ENCODE data around the gene CELSR2.
"Not testable (repeated sequence)": the region's sequence is repeated elsewhere in the genome, so short reads cannot be mapped to it uniquely, and the experiment has no call there.

CELSR2 gene

DNA sequence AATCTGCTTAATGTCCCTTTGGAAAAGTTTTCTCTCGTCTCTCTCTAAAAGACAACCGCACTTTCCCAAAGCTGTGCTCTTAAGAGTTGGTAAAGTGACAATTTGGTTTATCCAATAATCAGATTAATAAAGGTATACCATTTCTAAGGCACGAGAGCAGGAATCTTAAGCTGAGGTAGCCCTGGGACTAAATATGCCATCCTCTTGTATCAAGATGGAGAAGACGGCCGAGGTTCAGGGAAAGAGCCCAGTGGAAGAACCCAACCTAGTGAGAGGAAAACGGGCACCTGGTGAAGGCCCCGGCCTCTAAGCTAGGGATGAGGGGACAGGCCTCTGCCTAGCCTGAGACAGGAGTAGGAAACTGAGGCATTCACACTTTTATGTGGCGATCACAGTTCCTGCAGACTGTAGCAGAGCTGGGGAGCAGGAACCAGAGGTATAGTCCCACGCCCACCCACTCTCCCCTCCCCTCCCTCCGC, 36.0 kb upstream of the CELSR2 start:
- H3K9ac ChIP-seq (ENCODE audit: low read depth in 1 of 2, low read length in 2 of 2) = peak overlapping the region; percentile 63 to 86
- peaks cover 26 to 40% of the 10 kb centered on the region in 2 donors for H3K4me1 ChIP-seq (ENCODE audit: control insufficient read depth in 1 of 2, insufficient read depth in 2 of 2, low read length in 2 of 2)
- no peaks in the 10 kb centered on the region for H3K27me3 ChIP-seq (ENCODE audit: control insufficient read depth in 1 of 2, insufficient read depth in 2 of 2, low read length in 2 of 2)
- peak overlapping the region; percentile 5 for H3K27ac ChIP-seq (ENCODE audit: low read depth, low read length)
- peak overlapping the region; percentile 91 to 96 for H3K4me3 ChIP-seq (ENCODE audit: low read depth in 1 of 2, low read length in 2 of 2)
- H3K36me3 ChIP-seq (ENCODE audit: control insufficient read depth in 1 of 2, insufficient read depth in 2 of 2, low read length in 2 of 2) = no peaks in the 10 kb centered on the region
- no peaks in the 10 kb centered on the region for H3K9me3 ChIP-seq (ENCODE audit: control insufficient read depth in 1 of 2, low read length in 2 of 2)

DNA sequence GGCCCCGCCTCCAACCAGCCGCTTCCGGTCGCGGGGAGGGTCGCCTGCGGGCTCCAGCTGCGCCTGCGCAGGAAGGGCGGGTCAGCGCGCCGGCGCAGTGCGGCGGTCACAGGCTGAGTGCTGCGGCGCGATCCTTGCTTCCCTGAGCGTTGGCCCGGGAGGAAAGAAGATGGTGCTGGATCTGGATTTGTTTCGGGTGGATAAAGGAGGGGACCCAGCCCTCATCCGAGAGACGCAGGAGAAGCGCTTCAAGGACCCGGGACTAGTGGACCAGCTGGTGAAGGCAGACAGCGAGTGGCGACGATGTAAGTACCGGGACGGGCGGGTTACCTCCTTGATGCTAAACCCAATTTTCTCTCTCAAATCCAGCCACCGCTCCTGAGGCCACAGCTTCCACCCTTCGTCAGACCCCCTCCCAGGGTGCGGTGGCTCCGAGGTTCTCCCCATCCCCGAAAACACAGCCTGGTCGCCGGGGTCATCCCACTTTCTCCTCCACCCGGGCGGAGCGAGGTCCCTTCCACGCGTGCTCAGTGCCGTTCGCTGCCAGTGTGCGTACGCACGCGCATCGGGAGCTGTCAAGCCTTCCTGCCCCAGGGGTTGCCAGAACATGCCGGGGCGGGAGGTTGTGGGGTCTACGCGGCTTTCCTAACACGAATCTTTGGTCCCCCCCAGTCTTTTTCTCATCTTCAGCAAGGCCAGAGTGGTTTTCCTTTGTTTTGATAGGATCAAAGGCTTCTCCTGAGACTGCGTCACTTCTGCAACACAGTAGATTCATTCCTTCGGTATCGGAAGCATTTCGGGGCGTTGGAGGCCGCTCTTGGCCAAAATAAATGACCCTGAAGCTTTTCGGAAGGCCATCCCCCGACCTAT, 35.3 kb upstream of the CELSR2 start, which contains the start of gene SARS1:
Gene SARS1 (plus strand): TSS at position 95 of the 870 bp plus-strand sequence. CDS start 75 bp downstream, at position 170.
- H3K9me3 ChIP-seq (ENCODE audit: control insufficient read depth in 1 of 2, low read length in 2 of 2) = no peaks in the 10 kb centered on the region
- H3K27ac ChIP-seq (ENCODE audit: low read depth, low read length) = peak within 1 kb of the TSS; percentile 73
- H3K4me1 ChIP-seq (ENCODE audit: control insufficient read depth in 1 of 2, insufficient read depth in 2 of 2, low read length in 2 of 2) = peaks cover 24 to 36% of the 10 kb centered on the region in 2 donors
- H3K36me3 ChIP-seq (ENCODE audit: control insufficient read depth in 1 of 2, insufficient read depth in 2 of 2, low read length in 2 of 2) = no peaks in the 10 kb centered on the region
- H3K9ac ChIP-seq (ENCODE audit: low read depth in 1 of 2, low read length in 2 of 2) = peak within 1 kb of the TSS; percentile 86 to 87
- peak within 1 kb of the TSS; percentile 91 to 96 for H3K4me3 ChIP-seq (ENCODE audit: low read depth in 1 of 2, low read length in 2 of 2)
- H3K27me3 ChIP-seq (ENCODE audit: control insufficient read depth in 1 of 2, insufficient read depth in 2 of 2, low read length in 2 of 2) = no peaks in the 10 kb centered on the region

DNA sequence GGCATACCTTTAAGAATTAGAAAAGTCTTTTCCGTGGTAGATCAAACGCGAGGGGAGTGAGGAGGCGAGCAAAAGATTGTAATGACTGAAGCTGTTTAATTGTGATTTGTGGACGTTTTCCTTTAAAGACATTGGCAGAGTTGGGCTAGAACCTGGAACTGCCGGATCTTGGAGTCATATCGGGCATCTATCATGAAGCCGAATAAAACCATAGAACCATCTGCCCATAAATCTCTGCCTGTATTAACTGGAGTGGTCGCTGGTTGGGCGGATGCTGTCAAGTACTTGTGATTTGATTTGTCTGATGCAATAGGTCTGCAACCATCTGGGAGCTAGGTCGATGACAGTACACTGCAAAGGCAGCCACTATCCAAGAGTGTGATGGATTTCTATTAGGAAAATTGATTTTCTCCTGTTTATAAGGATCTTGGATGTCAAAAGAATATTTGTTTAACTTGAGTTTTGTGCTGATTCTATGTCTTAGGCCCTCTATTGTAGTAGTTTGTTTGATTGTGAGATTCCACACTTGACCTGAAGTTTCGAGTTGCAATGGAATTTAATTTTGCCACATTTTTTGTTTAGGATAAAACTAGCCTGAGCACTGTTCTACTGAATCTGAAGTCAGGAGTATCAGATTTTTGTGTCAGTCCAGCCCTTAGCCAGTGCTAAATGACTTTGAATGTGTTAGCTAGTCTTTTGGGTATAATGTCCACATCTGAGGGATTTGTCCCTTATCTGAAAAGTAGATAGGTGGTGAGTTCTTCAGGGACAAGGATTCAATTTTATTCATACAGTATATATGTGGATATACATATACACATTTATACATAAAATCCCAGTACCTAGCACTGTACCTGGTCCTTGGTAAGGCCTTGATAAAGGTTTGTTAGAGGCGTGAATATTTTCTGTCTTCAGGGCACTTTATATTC, 34.4 kb upstream of the CELSR2 start:
- Histone ChIP-seq H3K4me3 (ENCODE audit: low read depth in 1 of 2, low read length in 2 of 2) (peak overlapping the region; percentile 91 to 96), H3K4me1 (ENCODE audit: control insufficient read depth in 1 of 2, insufficient read depth in 2 of 2, low read length in 2 of 2) (peaks cover 16 to 29% of the 10 kb centered on the region in 2 donors), H3K9me3 (ENCODE audit: control insufficient read depth in 1 of 2, low read length in 2 of 2) (no peaks in the 10 kb centered on the region), H3K27ac (ENCODE audit: low read depth, low read length) (peak overlapping the region; percentile 73), H3K36me3 (ENCODE audit: control insufficient read depth in 1 of 2, insufficient read depth in 2 of 2, low read length in 2 of 2) (no peaks in the 10 kb centered on the region), H3K9ac (ENCODE audit: low read depth in 1 of 2, low read length in 2 of 2) (peak overlapping the region; percentile 86 to 87), H3K27me3 (ENCODE audit: control insufficient read depth in 1 of 2, insufficient read depth in 2 of 2, low read length in 2 of 2) (no peaks in the 10 kb centered on the region)

DNA sequence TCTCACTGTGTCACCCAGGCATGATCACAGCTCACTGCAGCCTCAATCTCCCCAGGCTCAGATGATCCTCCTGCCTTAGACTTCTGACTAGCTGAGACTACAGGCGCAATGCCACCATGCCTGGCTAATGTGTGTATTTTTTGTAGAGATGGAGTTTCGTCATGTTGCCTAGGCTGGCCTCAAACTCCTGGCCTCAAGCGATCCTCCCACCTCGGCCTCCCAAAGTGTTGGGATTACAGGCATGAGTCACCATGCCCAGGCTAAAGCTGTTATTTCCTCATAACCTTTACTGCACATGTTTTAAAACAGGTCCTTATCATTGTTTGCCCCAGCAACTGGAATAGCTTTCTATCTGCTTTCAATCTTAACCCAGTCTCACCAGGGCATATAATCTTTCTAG, 32.7 kb upstream of the CELSR2 start:
- Histone ChIP-seq H3K27me3 (ENCODE audit: control insufficient read depth in 1 of 2, insufficient read depth in 2 of 2, low read length in 2 of 2) (no peaks in the 10 kb centered on the region), H3K27ac (ENCODE audit: low read depth, low read length) (no peak overlapping the region), H3K4me3 (ENCODE audit: low read depth in 1 of 2, low read length in 2 of 2) (no peak overlapping the region), H3K4me1 (ENCODE audit: control insufficient read depth in 1 of 2, insufficient read depth in 2 of 2, low read length in 2 of 2) (peaks cover 16 to 29% of the 10 kb centered on the region in 2 donors), H3K9ac (ENCODE audit: low read depth in 1 of 2, low read length in 2 of 2) (no peak overlapping the region), H3K9me3 (ENCODE audit: control insufficient read depth in 1 of 2, low read length in 2 of 2) (no peaks in the 10 kb centered on the region), H3K36me3 (ENCODE audit: control insufficient read depth in 1 of 2, insufficient read depth in 2 of 2, low read length in 2 of 2) (no peaks in the 10 kb centered on the region)

DNA sequence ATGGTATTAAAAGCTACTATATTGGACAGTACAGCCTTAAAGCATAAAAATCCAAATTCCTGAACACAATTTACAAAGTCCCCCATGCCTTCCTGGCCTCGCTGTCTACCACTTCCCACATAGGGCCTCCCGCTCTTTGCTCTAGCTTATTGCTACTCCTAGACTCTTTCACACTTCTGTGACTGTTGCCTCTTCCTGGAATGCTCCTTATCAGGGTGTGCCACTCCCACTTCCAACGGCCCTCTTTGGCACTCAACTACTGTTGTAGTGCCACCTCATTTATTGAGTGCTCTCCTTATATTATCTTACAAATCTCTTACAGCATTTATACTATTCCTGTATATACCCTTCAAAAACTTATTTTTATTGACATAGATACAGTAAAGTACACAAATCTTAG, 30.8 kb upstream of the CELSR2 start:
- Histone ChIP-seq H3K9ac (ENCODE audit: low read depth in 1 of 2, low read length in 2 of 2) (no peak overlapping the region), H3K27me3 (ENCODE audit: control insufficient read depth in 1 of 2, insufficient read depth in 2 of 2, low read length in 2 of 2) (no peaks in the 10 kb centered on the region), H3K27ac (ENCODE audit: low read depth, low read length) (no peak overlapping the region)

DNA sequence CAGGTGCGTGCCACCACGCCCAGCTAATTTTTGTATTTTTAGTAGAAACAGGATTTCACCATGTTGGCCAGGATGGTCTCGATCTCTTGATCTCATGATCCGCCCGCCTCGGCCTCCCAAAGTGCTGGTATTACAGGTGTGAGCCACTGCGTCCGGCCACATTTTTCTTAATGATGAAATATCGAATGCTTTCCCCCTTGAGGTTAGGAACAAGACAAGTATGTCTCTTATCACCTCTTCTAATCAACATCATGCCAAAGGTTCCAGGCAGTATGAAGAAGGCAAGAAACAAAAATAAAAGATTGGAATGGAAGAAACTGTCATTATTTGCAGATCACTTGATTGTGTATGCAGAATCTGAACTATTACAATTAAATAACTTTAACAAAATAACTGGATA, 28.1 kb upstream of the CELSR2 start:
- H3K27ac ChIP-seq (ENCODE audit: low read depth, low read length); H3K4me1 ChIP-seq (ENCODE audit: control insufficient read depth in 1 of 2, insufficient read depth in 2 of 2, low read length in 2 of 2); H3K27me3 ChIP-seq (ENCODE audit: control insufficient read depth in 1 of 2, insufficient read depth in 2 of 2, low read length in 2 of 2); H3K4me3 ChIP-seq (ENCODE audit: low read depth in 1 of 2, low read length in 2 of 2); H3K9ac ChIP-seq (ENCODE audit: low read depth in 1 of 2, low read length in 2 of 2); H3K9me3 ChIP-seq (ENCODE audit: control insufficient read depth in 1 of 2, low read length in 2 of 2): not testable (repeated sequence)
- peaks cover 0 to 21% of the 10 kb centered on the region in 2 donors for H3K36me3 ChIP-seq (ENCODE audit: control insufficient read depth in 1 of 2, insufficient read depth in 2 of 2, low read length in 2 of 2)

More for the DNA sequence above, 30.8 kb upstream of the CELSR2 start:
- H3K4me3 ChIP-seq (ENCODE audit: low read depth in 1 of 2, low read length in 2 of 2) = no peak overlapping the region
- H3K36me3 ChIP-seq (ENCODE audit: control insufficient read depth in 1 of 2, insufficient read depth in 2 of 2, low read length in 2 of 2) = peaks cover 0 to 3% of the 10 kb centered on the region in 2 donors
- H3K9me3 ChIP-seq (ENCODE audit: control insufficient read depth in 1 of 2, low read length in 2 of 2) = no peaks in the 10 kb centered on the region
- peaks cover 16 to 24% of the 10 kb centered on the region in 2 donors for H3K4me1 ChIP-seq (ENCODE audit: control insufficient read depth in 1 of 2, insufficient read depth in 2 of 2, low read length in 2 of 2)

DNA sequence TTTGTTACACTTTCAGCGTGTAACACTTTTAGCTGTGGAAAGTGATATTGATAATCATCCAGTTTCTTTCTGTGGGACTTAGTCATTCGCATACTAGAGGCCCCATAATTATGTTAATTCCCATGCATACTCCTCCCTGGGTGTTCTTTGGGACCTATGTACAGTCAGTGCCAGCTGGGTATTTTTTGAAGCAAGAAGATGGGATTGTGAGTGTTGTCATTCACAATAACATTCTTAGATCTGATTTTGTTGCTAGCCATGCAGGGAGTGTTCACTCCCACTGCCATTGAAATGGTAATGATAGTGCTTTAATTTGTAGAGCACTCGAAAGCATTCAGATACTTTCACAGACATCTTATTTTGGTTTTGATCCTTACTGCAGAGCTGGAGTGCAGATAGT, 24.0 kb upstream of the CELSR2 start:
- H3K27me3 ChIP-seq (ENCODE audit: control insufficient read depth in 1 of 2, insufficient read depth in 2 of 2, low read length in 2 of 2) = no peaks in the 10 kb centered on the region
- H3K9me3 ChIP-seq (ENCODE audit: control insufficient read depth in 1 of 2, low read length in 2 of 2) = no peaks in the 10 kb centered on the region
- H3K4me1 ChIP-seq (ENCODE audit: control insufficient read depth in 1 of 2, insufficient read depth in 2 of 2, low read length in 2 of 2) = no peaks in the 10 kb centered on the region
- H3K4me3 ChIP-seq (ENCODE audit: low read depth in 1 of 2, low read length in 2 of 2) = no peak overlapping the region
- H3K36me3 ChIP-seq (ENCODE audit: control insufficient read depth in 1 of 2, insufficient read depth in 2 of 2, low read length in 2 of 2) = peaks cover 22 to 50% of the 10 kb centered on the region in 2 donors
- no peak overlapping the region for H3K27ac ChIP-seq (ENCODE audit: low read depth, low read length)
- H3K9ac ChIP-seq (ENCODE audit: low read depth in 1 of 2, low read length in 2 of 2) = no peak overlapping the region

DNA sequence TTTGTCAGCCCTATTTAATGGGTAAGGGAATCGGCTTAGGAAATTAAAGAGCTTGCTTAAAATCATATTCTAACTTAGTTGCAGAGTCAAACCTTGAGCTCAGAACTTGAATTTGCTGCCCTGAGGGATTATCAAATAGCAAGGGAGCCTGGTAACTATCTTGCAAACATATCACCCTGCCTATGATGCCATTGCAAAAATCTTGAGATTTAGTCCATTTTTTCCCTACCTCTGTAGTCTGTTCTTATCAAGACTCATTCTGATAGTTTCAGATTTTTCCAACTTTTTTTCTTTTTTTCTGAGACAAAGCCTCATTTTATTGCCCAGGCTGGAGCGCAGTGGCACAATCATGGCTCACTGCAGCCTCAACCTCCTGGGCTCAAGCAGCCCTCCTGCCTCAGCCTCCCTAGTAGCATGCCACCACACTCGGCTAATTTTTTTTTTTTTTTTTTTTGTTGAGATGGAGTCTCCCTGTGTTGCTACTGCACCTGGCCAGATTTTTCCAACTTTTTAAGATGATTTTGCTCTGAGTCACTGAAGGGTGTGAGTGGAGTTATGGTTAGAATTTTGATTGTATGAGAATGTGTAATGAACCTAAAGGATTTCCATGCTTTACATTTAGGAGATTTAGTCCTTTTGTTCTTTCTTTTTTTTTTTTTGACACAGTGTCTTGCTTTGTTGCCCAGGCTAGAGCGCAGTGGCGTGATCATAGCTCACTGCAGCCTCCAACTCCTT, 23.5 kb upstream of the CELSR2 start:
- Histone ChIP-seq H3K9me3 (ENCODE audit: control insufficient read depth in 1 of 2, low read length in 2 of 2) (no peaks in the 10 kb centered on the region), H3K4me1 (ENCODE audit: control insufficient read depth in 1 of 2, insufficient read depth in 2 of 2, low read length in 2 of 2) (no peaks in the 10 kb centered on the region), H3K36me3 (ENCODE audit: control insufficient read depth in 1 of 2, insufficient read depth in 2 of 2, low read length in 2 of 2) (peaks cover 23 to 56% of the 10 kb centered on the region in 2 donors), H3K9ac (ENCODE audit: low read depth in 1 of 2, low read length in 2 of 2) (no peak overlapping the region), H3K27ac (ENCODE audit: low read depth, low read length) (no peak overlapping the region), H3K4me3 (ENCODE audit: low read depth in 1 of 2, low read length in 2 of 2) (no peak overlapping the region), H3K27me3 (ENCODE audit: control insufficient read depth in 1 of 2, insufficient read depth in 2 of 2, low read length in 2 of 2) (no peaks in the 10 kb centered on the region)

DNA sequence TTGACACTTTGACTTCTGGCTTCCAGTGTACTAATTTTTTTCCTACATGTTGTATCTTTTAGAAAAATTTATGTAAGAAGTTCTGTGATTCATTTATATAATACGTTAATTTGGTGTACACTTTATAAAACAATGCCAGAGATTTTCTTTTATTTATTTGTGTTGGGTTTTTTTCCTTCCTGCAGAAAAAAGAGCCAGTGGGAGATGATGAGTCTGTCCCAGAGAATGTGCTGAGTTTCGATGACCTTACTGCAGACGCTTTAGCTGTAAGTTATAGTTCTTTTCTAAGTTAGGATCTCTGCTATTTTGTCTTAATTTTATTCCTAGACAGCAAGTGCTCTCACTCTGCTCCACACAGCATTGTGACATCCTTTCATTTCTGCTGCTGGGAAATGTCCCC, 21.2 kb upstream of the CELSR2 start:
- no peak overlapping the region for H3K9ac ChIP-seq (ENCODE audit: low read depth in 1 of 2, low read length in 2 of 2)
- H3K9me3 ChIP-seq (ENCODE audit: control insufficient read depth in 1 of 2, low read length in 2 of 2) = no peaks in the 10 kb centered on the region
- peaks cover 37 to 72% of the 10 kb centered on the region in 2 donors for H3K36me3 ChIP-seq (ENCODE audit: control insufficient read depth in 1 of 2, insufficient read depth in 2 of 2, low read length in 2 of 2)
- H3K4me1 ChIP-seq (ENCODE audit: control insufficient read depth in 1 of 2, insufficient read depth in 2 of 2, low read length in 2 of 2) = no peaks in the 10 kb centered on the region
- no peaks in the 10 kb centered on the region for H3K27me3 ChIP-seq (ENCODE audit: control insufficient read depth in 1 of 2, insufficient read depth in 2 of 2, low read length in 2 of 2)
- H3K4me3 ChIP-seq (ENCODE audit: low read depth in 1 of 2, low read length in 2 of 2) = no peak overlapping the region
- H3K27ac ChIP-seq (ENCODE audit: low read depth, low read length) = no peak overlapping the region
